ENCODE data around the gene CTU2.

DNA sequence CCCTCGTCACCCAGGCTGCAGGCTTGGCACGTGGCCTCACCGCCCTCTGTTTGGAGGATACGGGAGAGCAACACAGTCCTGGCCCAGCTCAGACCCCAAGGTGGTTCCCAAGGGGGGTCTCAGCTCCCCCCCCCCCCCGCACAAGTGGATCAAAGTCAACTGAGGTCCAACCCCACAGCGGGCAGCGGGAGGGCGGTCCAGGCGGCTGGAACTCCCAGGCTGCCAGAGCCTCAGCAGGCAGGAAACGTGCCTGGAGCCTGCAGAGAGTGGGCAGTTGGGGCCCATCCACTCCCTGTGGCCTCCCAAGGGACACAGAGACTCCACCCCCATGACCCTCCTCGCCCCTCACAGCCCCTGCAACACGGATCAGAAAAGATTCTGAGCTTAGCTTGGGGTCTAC is 42.1 kb downstream of the CTU2 start:
- TF ChIP-seq CTCF (IDR thresholded peaks at IDR 0.05; ENCODE audit: poor library complexity) (no peak), EZH2 (IDR thresholded peaks at IDR 0.05; ENCODE audit: borderline replicate concordance) (no peak)

Data from hepatocyte (in vitro differentiated cells).